NT2/D1 (cell line): ENCODE data around the gene COG8.

Experiments used
- SUZ12 ChIP-seq: IDR thresholded peaks from 2 replicates; pipeline ENCODE4 v1.6.1; 2011; ENCODE audit not compliant: insufficient read length, insufficient read depth; ENCODE audit errors: extremely low read depth
- YY1 ChIP-seq: IDR thresholded peaks from 2 replicates; pipeline ENCODE4 v1.6.1; 2011; ENCODE audit not compliant: insufficient read length, insufficient read depth
- ZNF274 ChIP-seq: IDR thresholded peaks from 2 replicates; pipeline ENCODE4 v1.6.1; 2011; ENCODE audit warnings: mild to moderate bottlenecking, low read depth, low read length

- no peak for TF ChIP-seq YY1
- no peak for TF ChIP-seq ZNF274
- TF ChIP-seq SUZ12 = no peak
Observed at GRCh38 chr16:69314534-69314933, 24.8 kb downstream of the COG8 start.
